Stimulated activated CD4-positive, alpha-beta T cell treated with anti-CD3 and anti-CD28 coated beads, Interleukin-12 subunit alpha, Interleukin-12 subunit beta, amount 100 ng/mL, for 24 hours (primary cell): Measurements from ENCODE around the gene XCR1.

Source experiments
- DNase-seq, 2 experiments: peaks; one replicate each; pipeline ENCODE4 v3.0.0-alpha.2; 2020; ENCODE audit warnings: low read depth in 2 of 2

Gene XCR1

DNA sequence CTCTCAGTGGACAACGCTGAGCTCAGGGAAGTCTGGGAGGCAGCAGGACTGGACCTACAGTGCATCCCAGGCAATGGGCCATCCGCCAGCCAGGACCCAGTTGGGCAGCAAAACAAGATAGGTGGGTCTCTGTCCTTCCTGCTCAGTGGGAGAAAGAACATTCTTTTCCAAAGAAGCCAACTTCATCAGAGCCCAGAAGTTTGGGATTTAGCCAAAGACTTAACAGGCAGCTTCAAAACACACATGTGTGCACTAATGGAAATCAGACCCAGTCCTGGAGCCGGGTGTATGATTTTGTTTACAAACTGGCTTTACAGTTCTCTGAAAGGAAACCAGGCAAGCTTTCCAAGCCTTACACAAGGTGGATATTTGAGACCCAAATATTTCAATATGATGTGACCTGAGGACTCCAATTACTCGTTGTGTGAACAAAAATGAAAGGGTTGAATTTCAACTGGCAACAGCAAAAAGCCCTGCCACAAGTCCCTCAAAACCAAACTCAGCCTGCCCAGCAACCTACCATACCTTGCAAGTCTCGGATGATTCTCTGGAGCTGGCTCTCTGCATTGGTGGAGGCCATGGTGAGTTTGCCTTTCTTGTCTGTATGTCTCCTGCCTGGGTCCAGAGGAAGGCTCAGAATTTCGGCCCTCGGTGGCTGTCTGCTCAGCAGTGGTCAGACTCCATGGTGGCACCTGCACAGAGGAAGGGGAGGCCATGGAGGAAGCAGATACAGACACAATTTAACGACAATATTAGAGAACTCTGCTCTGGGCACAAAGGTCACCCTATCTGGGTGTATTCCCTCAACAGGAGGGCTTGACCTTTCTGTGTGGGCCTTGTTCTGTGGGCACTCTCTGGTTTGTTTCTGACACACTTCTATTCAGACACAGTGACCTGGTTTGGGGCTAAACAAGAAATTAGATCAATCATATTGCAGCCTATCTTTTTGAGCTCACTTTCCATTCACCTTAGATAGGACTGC lies 42.7 kb downstream of the XCR1 start:
- no peak for DNase-seq

- DNase-seq = no peak
Measured at GRCh38 chr3:45983770-45984169, 43.5 kb downstream of the XCR1 start.

GRCh38 chr3:45981346-45982074 lies 45.8 kb downstream of the XCR1 start:
- no peak for DNase-seq

- DNase-seq = no peak
Measured at GRCh38 chr3:45980819-45981218, 46.5 kb downstream of the XCR1 start.

- no peak for DNase-seq
Measured at GRCh38 chr3:45980229-45980813, 47.0 kb downstream of the XCR1 start.

- no peak for DNase-seq
Measured at GRCh38 chr3:45979378-45979777, 47.9 kb downstream of the XCR1 start.

GRCh38 chr3:45978006-45978761 lies 49.1 kb downstream of the XCR1 start:
- DNase-seq = peak in 1 of 2 experiments; percentile 40

- no peak for DNase-seq
Measured at GRCh38 chr3:45976191-45977091, 50.8 kb downstream of the XCR1 start.

GRCh38 chr3:45975686-45976085 lies 51.6 kb downstream of the XCR1 start:
- no peak for DNase-seq

DNA sequence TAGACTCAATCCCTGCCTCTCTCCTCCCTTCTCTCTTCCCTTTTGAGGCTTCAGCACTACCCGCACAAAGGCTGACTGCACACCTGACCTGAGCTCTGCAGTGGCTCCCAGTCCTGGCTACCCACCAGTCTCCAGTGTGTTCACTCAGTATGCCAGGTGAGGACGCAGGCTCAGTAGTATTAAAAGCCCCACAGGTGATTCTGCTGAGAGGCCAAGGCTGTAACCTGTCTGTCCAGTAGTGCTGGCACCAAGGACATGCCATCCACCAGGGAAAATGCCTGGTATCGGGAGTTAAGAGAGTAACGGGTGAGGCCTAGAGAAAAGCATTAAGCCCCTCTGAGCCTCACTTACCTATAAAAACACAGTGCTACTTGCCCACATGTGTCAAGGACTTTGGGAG lies 52.6 kb downstream of the XCR1 start:
- DNase-seq = no peak

GRCh38 chr3:45972534-45973402 lies 54.5 kb downstream of the XCR1 start:
- DNase-seq = no peak

- DNase-seq = no peak
Measured at GRCh38 chr3:45969953-45970352, 57.3 kb downstream of the XCR1 start.

DNA sequence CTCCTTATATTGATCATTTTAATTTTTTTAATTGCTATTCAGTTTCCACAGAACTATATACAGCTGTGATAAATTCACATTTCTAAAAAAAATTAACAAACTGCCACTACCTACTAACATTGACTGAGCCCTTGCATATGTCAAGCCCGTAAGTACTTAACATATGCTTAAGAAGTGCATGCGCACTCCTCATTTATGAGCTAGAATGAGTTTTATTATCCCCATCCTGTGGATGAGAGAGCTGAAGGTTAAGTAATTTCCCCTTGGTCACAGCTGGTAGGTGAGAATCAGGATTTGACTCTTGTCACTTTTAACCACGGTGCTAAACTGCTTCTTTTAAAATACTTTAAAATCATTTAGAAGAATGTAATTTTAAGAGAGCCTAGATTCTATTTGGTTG lies 58.2 kb downstream of the XCR1 start:
- DNase-seq = no peak

DNA sequence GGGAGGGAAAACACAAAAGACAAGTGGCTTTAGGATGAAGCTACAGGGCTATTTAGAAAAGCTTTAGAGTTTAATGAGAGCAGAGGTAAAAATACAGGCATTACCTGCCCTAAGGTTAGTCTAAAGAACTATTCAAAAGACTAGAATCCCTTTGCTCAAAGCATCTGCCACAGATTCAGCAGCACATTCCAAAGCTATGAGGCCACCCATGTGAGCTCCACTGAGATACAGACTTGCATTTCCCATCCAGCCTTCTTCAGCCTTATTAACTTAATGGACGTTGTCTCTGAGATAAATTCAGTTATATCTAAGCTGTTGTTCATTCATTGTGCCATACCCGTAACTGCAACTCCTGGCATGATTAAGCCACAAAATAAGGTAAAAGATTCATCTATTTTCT lies 58.6 kb downstream of the XCR1 start:
- no peak for DNase-seq

- no peak for DNase-seq
Measured at GRCh38 chr3:45968149-45968548, 59.1 kb downstream of the XCR1 start.

- DNase-seq = no peak
Measured at GRCh38 chr3:45967724-45968123, 59.6 kb downstream of the XCR1 start.
